ENCODE measurements around the gene DNM3. TPM values are rescaled to one million over a fixed set of nuclear protein-coding genes. Genes with fewer than 3 reads are reported as not detected.

Gene DNM3
- total RNA-seq, 1 donor from 2014 or later: 4.7 TPM

DNA sequence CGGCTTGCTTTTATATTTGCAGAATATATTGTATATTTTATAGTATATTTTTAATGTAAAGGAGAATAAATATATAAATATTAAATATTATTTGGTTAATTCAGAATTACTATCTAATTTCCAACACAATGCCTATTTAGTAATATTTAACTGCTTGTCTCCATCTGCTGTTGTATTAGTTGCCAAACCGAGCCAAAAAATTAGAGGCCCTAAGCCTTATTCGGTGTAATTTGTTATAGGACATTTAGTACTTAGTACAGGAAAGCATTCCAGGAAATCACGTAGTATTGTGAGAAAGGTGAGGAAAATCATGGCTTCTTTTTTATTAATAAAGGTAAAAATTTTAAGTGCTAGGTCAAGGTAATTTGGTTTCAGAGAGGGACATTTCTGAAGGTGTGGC, 93.8 kb downstream of the DNM3 start:
- H3K4me3 ChIP-seq (ENCODE audit: insufficient read depth, low read depth, low read length): no peak overlapping the region
- H3K9me3 Mint-ChIP-seq (ENCODE audit: unreplicated experiment): peaks cover 2% of the 10 kb centered on the region
- peaks cover 7% of the 10 kb centered on the region for H3K4me1 Mint-ChIP-seq (ENCODE audit: low read depth, unreplicated experiment)
- H3K9ac ChIP-seq (ENCODE audit: low read length): no peak overlapping the region
- no peaks in the 10 kb centered on the region for H3K4me1 ChIP-seq (ENCODE audit: insufficient read depth, low read length)
- H3K9me3 ChIP-seq (ENCODE audit: insufficient read depth, low read depth, low read length): no peaks in the 10 kb centered on the region
- no peak overlapping the region for H3K4me3 Mint-ChIP-seq (ENCODE audit: unreplicated experiment)
- no peaks in the 10 kb centered on the region for H3K27me3 ChIP-seq (ENCODE audit: insufficient read depth, low read length)
- DNase-seq (ENCODE audit: low read depth) (no peak), FAIRE-seq (no peak)
- H3K79me2 ChIP-seq (ENCODE audit: insufficient read depth, low read length): no peaks in the 10 kb centered on the region
- H3K27ac Mint-ChIP-seq (ENCODE audit: unreplicated experiment): no peak overlapping the region
- H3K27me3 Mint-ChIP-seq (ENCODE audit: low read depth, unreplicated experiment): no peaks in the 10 kb centered on the region
- H2AFZ ChIP-seq (ENCODE audit: low read depth, low read length): no peak overlapping the region
- H3K36me3 ChIP-seq (ENCODE audit: insufficient read depth, low read length): no peaks in the 10 kb centered on the region
- H3K27ac ChIP-seq (ENCODE audit: low read depth, low read length): no peak overlapping the region
- no peak for TF ChIP-seq EZH2 (IDR thresholded peaks at IDR 0.05; ENCODE audit: insufficient read depth, low read length)
- TF ChIP-seq, protein P1, sequence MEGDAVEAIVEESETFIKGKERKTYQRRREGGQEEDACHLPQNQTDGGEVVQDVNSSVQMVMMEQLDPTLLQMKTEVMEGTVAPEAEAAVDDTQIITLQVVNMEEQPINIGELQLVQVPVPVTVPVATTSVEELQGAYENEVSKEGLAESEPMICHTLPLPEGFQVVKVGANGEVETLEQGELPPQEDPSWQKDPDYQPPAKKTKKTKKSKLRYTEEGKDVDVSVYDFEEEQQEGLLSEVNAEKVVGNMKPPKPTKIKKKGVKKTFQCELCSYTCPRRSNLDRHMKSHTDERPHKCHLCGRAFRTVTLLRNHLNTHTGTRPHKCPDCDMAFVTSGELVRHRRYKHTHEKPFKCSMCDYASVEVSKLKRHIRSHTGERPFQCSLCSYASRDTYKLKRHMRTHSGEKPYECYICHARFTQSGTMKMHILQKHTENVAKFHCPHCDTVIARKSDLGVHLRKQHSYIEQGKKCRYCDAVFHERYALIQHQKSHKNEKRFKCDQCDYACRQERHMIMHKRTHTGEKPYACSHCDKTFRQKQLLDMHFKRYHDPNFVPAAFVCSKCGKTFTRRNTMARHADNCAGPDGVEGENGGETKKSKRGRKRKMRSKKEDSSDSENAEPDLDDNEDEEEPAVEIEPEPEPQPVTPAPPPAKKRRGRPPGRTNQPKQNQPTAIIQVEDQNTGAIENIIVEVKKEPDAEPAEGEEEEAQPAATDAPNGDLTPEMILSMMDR (IDR thresholded peaks at IDR 0.05; ENCODE audit: insufficient read depth, low read depth, low read length): no peak
- no peak overlapping the region for H3K4me2 ChIP-seq (ENCODE audit: low read length)
- no peaks in the 10 kb centered on the region for H4K20me1 ChIP-seq (ENCODE audit: insufficient read depth, low read length)
- H3K36me3 Mint-ChIP-seq (ENCODE audit: low read depth, unreplicated experiment): no peaks in the 10 kb centered on the region

DNA sequence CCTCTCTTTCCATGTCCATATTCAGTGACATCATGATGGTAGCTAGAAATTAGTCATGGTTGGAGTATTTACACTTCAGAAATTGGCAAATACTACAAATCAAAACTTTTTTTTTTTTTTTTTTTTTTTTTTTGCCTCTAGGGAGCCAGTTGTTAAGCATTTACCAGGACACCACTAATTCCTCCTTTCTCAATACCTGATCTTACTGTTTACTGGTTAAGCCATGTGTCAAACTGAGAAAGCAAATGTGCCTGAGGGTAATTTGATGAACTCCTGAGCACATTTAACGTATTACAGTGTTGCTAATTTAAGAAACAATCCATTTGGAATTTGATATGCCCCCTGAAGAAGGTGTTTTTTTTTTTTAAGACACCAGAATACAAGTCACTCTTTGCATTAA, 94.4 kb downstream of the DNM3 start:
- Histone ChIP-seq H3K79me2 (ENCODE audit: insufficient read depth, low read length) (no peaks in the 10 kb centered on the region), H3K27ac (ENCODE audit: low read depth, low read length) (no peak overlapping the region), H3K9me3 (ENCODE audit: insufficient read depth, low read depth, low read length) (no peaks in the 10 kb centered on the region), H3K36me3 (ENCODE audit: insufficient read depth, low read length) (no peaks in the 10 kb centered on the region), H3K4me2 (ENCODE audit: low read length) (no peak overlapping the region), H3K27me3 (ENCODE audit: insufficient read depth, low read length) (no peaks in the 10 kb centered on the region), H3K9ac (ENCODE audit: low read length) (no peak overlapping the region), H3K4me1 (ENCODE audit: insufficient read depth, low read length) (no peaks in the 10 kb centered on the region), H2AFZ (ENCODE audit: low read depth, low read length) (no peak overlapping the region), H4K20me1 (ENCODE audit: insufficient read depth, low read length) (no peaks in the 10 kb centered on the region), H3K4me3 (ENCODE audit: insufficient read depth, low read depth, low read length) (no peak overlapping the region)
- TF ChIP-seq EZH2 (IDR thresholded peaks at IDR 0.05; ENCODE audit: insufficient read depth, low read length): no peak
- TF ChIP-seq, protein P1 (IDR thresholded peaks at IDR 0.05; ENCODE audit: insufficient read depth, low read depth, low read length): no peak
- Mint-ChIP-seq H3K36me3 (ENCODE audit: low read depth, unreplicated experiment) (no peaks in the 10 kb centered on the region), H3K4me3 (ENCODE audit: unreplicated experiment) (no peak overlapping the region), H3K27ac (ENCODE audit: unreplicated experiment) (no peak overlapping the region), H3K4me1 (ENCODE audit: low read depth, unreplicated experiment) (peaks cover 12% of the 10 kb centered on the region), H3K9me3 (ENCODE audit: unreplicated experiment) (peaks cover under 1% of the 10 kb centered on the region), H3K27me3 (ENCODE audit: low read depth, unreplicated experiment) (no peaks in the 10 kb centered on the region)
- FAIRE-seq (no peak), DNase-seq (ENCODE audit: low read depth) (no peak)

DNA sequence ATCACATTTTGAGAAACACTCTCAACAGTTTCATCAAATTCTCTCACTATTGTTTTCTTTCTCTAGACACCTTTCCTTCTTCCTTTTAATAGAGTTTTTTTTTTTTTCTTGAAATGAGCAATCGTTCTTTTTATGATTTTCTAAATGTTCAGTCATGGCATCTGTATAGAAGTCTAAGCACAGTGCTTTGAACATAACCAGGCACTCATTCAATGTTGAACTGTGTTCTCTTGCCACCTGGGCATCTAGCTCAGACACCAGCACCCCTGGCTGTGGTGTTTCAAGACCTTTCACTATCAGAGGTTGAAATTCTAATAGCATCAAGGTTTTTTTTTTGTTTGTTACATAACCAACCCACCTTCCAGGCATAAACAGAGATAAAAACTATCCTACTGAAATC, 96.6 kb downstream of the DNM3 start:
- no peaks in the 10 kb centered on the region for H3K27me3 Mint-ChIP-seq (ENCODE audit: low read depth, unreplicated experiment)

More for the DNA sequence above, 96.6 kb downstream of the DNM3 start:
- H3K36me3 ChIP-seq (ENCODE audit: insufficient read depth, low read length): no peaks in the 10 kb centered on the region
- no peak overlapping the region for H2AFZ ChIP-seq (ENCODE audit: low read depth, low read length)
- no peak overlapping the region for H3K27ac Mint-ChIP-seq (ENCODE audit: unreplicated experiment)
- H3K27ac ChIP-seq (ENCODE audit: low read depth, low read length): no peak overlapping the region
- no peak overlapping the region for H3K9ac ChIP-seq (ENCODE audit: low read length)
- H3K9me3 ChIP-seq (ENCODE audit: insufficient read depth, low read depth, low read length): no peaks in the 10 kb centered on the region
- H3K4me1 Mint-ChIP-seq (ENCODE audit: low read depth, unreplicated experiment): peaks cover 12% of the 10 kb centered on the region
- no peaks in the 10 kb centered on the region for H3K27me3 ChIP-seq (ENCODE audit: insufficient read depth, low read length)
- H3K4me2 ChIP-seq (ENCODE audit: low read length): no peak overlapping the region
- no peak overlapping the region for H3K4me3 ChIP-seq (ENCODE audit: insufficient read depth, low read depth, low read length)
- no peaks in the 10 kb centered on the region for H3K79me2 ChIP-seq (ENCODE audit: insufficient read depth, low read length)
- no peak for TF ChIP-seq EZH2 (IDR thresholded peaks at IDR 0.05; ENCODE audit: insufficient read depth, low read length)
- TF ChIP-seq, protein P1 (IDR thresholded peaks at IDR 0.05; ENCODE audit: insufficient read depth, low read depth, low read length): no peak
- no peaks in the 10 kb centered on the region for H4K20me1 ChIP-seq (ENCODE audit: insufficient read depth, low read length)
- no peak for FAIRE-seq
- DNase-seq (ENCODE audit: low read depth): no peak
- H3K4me1 ChIP-seq (ENCODE audit: insufficient read depth, low read length): no peaks in the 10 kb centered on the region
- H3K36me3 Mint-ChIP-seq (ENCODE audit: low read depth, unreplicated experiment): no peaks in the 10 kb centered on the region
- H3K9me3 Mint-ChIP-seq (ENCODE audit: unreplicated experiment): no peaks in the 10 kb centered on the region
- H3K4me3 Mint-ChIP-seq (ENCODE audit: unreplicated experiment): no peak overlapping the region
